IMR-90 (cell line): ENCODE measurements around the gene SCYL2. TPM values are rescaled to one million over a fixed set of nuclear protein-coding genes. Genes with fewer than 3 reads are reported as not detected.

ENCODE experiments used
- ATAC-seq: fragments of 200-7000 bp; cut with Tn5 transposase; 2 replicates; pipeline ENCODE4 v1.9.1; 2020; ENCODE audit warnings: low read depth, mild to moderate bottlenecking, moderate library complexity
- BruUV-seq: library from RNA; stranded (reverse); fragments of 400-500 nt; replicated peaks from 2 replicates; lab custom pipeline; 2021; lab: Mats Ljungman, UMichigan
- CTCF ChIA-PET: fragments of 300-600 bp; formaldehyde crosslinking; extraction: SDS; loops from one replicate; lab custom pipeline; 2021; ENCODE audit warnings: antibody characterized with exemption; lab: Yijun Ruan, JAX
- POLR2A ChIA-PET: fragments of 300-600 bp; sonication (Branson Sonifier 250); formaldehyde crosslinking; loops from one replicate; lab custom pipeline; 2022; ENCODE audit warnings: antibody characterized with exemption; ENCODE audit not compliant: unreplicated experiment; lab: Charles Lee
- DNase-seq: peaks from one replicate; pipeline ENCODE4 v3.0.0; 2013
- H2AFZ ChIP-seq: replicated peaks from 2 replicates; pipeline ENCODE3; 2013; ENCODE audit warnings: low read length, mild to moderate bottlenecking; ENCODE audit not compliant: poor library complexity
- H2AK5ac ChIP-seq: 2 replicates; pipeline ENCODE4 v1.6.1; 2013; ENCODE audit warnings: low read depth, low read length, inconsistent platforms
- H2AK9ac ChIP-seq: replicated peaks from 2 replicates; pipeline ENCODE3; 2013; ENCODE audit warnings: mild to moderate bottlenecking, low read depth, low read length, moderate library complexity; ENCODE audit not compliant: poor library complexity
- H2BK120ac ChIP-seq: 2 replicates; pipeline ENCODE4 v1.6.1; 2013; ENCODE audit warnings: low read depth, low read length, inconsistent platforms
- H2BK15ac ChIP-seq: 3 replicates; pipeline ENCODE4 v1.6.1; 2013; ENCODE audit warnings: low read depth, low read length, inconsistent platforms
- H2BK20ac ChIP-seq: 2 replicates; pipeline ENCODE4 v1.6.1; 2013; ENCODE audit warnings: low read depth, mild to moderate bottlenecking, inconsistent platforms, low read length, moderate library complexity
- H2BK5ac ChIP-seq: 2 replicates; pipeline ENCODE4 v1.6.1; 2013; ENCODE audit warnings: mild to moderate bottlenecking, low read depth, low read length, inconsistent platforms; ENCODE audit not compliant: poor library complexity, severe bottlenecking
- H3K14ac ChIP-seq: replicated peaks from 2 replicates; pipeline ENCODE4 v1.6.1; 2013; ENCODE audit warnings: low read depth, low read length, inconsistent platforms
- H3K18ac ChIP-seq: 2 replicates; pipeline ENCODE4 v1.6.1; 2013; ENCODE audit warnings: low read depth, low read length, control low read depth
- H3K23ac ChIP-seq: 2 replicates; pipeline ENCODE4 v1.6.1; 2013; ENCODE audit warnings: low read depth, low read length, inconsistent platforms
- H3K27ac ChIP-seq: 2 replicates; pipeline ENCODE4 v1.5.1; 2013; ENCODE audit warnings: mild to moderate bottlenecking, control low read depth, low read length; ENCODE audit not compliant: insufficient read depth
- H3K27me3 ChIP-seq: 2 replicates; pipeline ENCODE4 v1.6.1; 2013; ENCODE audit warnings: low read length; ENCODE audit not compliant: control insufficient read depth, insufficient read depth
- H3K36me3 ChIP-seq: 2 replicates; pipeline ENCODE4 v1.6.1; 2013; ENCODE audit warnings: low read length, mixed read lengths; ENCODE audit not compliant: control insufficient read depth, insufficient read depth
- H3K4ac ChIP-seq: 2 replicates; pipeline ENCODE4 v1.6.1; 2013; ENCODE audit warnings: low read depth, low read length, inconsistent platforms
- H3K4me1 ChIP-seq: 2 replicates; pipeline ENCODE4 v1.6.1; 2013; ENCODE audit warnings: low read length, mixed read lengths; ENCODE audit not compliant: control insufficient read depth, insufficient read depth
- H3K4me2 ChIP-seq: 2 replicates; pipeline ENCODE4 v1.6.1; 2013; ENCODE audit warnings: low read depth, mild to moderate bottlenecking, control low read depth, low read length, moderate library complexity
- H3K4me3 ChIP-seq: 2 replicates; pipeline ENCODE4 v1.5.1; 2013; ENCODE audit warnings: low read depth, mild to moderate bottlenecking, control low read depth, low read length, moderate library complexity; ENCODE audit not compliant: insufficient read depth
- H3K56ac ChIP-seq: 2 replicates; pipeline ENCODE4 v1.6.1; 2013; ENCODE audit warnings: low read length, inconsistent platforms; ENCODE audit not compliant: insufficient read depth; ENCODE audit errors: extremely low read depth
- H3K79me1 ChIP-seq, 2 experiments: 2 replicates each; pipeline ENCODE4 v1.6.1; 2013; ENCODE audit warnings: low read length in 2 of 2, inconsistent platforms in 1 of 2, low read depth in 1 of 2
- H3K9ac ChIP-seq: 2 replicates; pipeline ENCODE4 v1.6.1; 2013; ENCODE audit warnings: low read depth, low read length, control low read depth
- H3K9me1 ChIP-seq: 2 replicates; pipeline ENCODE4 v1.6.1; 2013; ENCODE audit warnings: low read length, inconsistent platforms; ENCODE audit not compliant: insufficient read depth
- H3K9me3 ChIP-seq: 2 replicates; pipeline ENCODE4 v1.6.1; 2013; ENCODE audit warnings: low read length; ENCODE audit not compliant: control insufficient read depth, insufficient read depth
- H4K20me1 ChIP-seq: 2 replicates; pipeline ENCODE4 v1.6.1; 2013; ENCODE audit warnings: low read length, inconsistent platforms; ENCODE audit not compliant: insufficient read depth
- H4K5ac ChIP-seq: 2 replicates; pipeline ENCODE4 v1.6.1; 2013; ENCODE audit warnings: mild to moderate bottlenecking, low read depth, low read length, control low read depth
- H4K8ac ChIP-seq, 2 experiments: 2 replicates each; pipeline ENCODE4 v1.6.1; 2013; ENCODE audit warnings: low read depth in 2 of 2, low read length in 2 of 2, control low read depth in 1 of 2, inconsistent platforms in 1 of 2
- H4K91ac ChIP-seq: 2 replicates; pipeline ENCODE4 v1.6.1; 2013; ENCODE audit warnings: low read depth, low read length, inconsistent platforms; ENCODE audit not compliant: insufficient read depth
- BHLHE40 ChIP-seq: fragments of 150-350 bp; IDR thresholded peaks from 2 replicates; pipeline ENCODE4 v1.6.1; 2016; ENCODE audit warnings: mild to moderate bottlenecking, low read depth, low read length
- CEBPB ChIP-seq: IDR thresholded peaks from 2 replicates; pipeline ENCODE4 v1.6.1; 2012; ENCODE audit warnings: low read depth, low read length, improper control_type of control experiment
- CHD1 ChIP-seq: IDR thresholded peaks from 2 replicates; pipeline ENCODE4 v1.6.1; 2012; ENCODE audit warnings: low read depth, low read length, improper control_type of control experiment
- FOS ChIP-seq: fragments of 150-350 bp; IDR thresholded peaks from 2 replicates; pipeline ENCODE4 v1.6.1; 2016; ENCODE audit warnings: low read depth, low read length
- MAFK ChIP-seq: IDR thresholded peaks from 2 replicates; pipeline ENCODE4 v1.6.1; 2012; ENCODE audit warnings: low read depth, low read length, improper control_type of control experiment
- MAZ ChIP-seq: IDR thresholded peaks from 2 replicates; pipeline ENCODE4 v1.6.1; 2012; ENCODE audit warnings: low read depth, mild to moderate bottlenecking, low read length, improper control_type of control experiment, moderate library complexity, borderline replicate concordance
- MXI1 ChIP-seq: IDR thresholded peaks from 2 replicates; pipeline ENCODE4 v1.6.1; 2012; ENCODE audit warnings: low read depth, mild to moderate bottlenecking, low read length, moderate library complexity, borderline replicate concordance
- POLR2A ChIP-seq: IDR thresholded peaks from 2 replicates; pipeline ENCODE4 v1.6.1; 2012; ENCODE audit warnings: mild to moderate bottlenecking, low read depth, low read length
- RAD21 ChIP-seq: IDR thresholded peaks from 2 replicates; pipeline ENCODE4 v1.6.1; 2012; ENCODE audit warnings: low read length, improper control_type of control experiment
- RCOR1 ChIP-seq: IDR thresholded peaks from 2 replicates; pipeline ENCODE4 v1.6.1; 2012; ENCODE audit warnings: mild to moderate bottlenecking, low read length, improper control_type of control experiment; ENCODE audit not compliant: insufficient replicate concordance
- RFX5 ChIP-seq: IDR thresholded peaks from 2 replicates; pipeline ENCODE4 v1.8.0; 2012; ENCODE audit warnings: low read depth, mild to moderate bottlenecking, low read length, moderate library complexity
- SMC3 ChIP-seq: fragments of 150-350 bp; IDR thresholded peaks from 2 replicates; pipeline ENCODE4 v1.6.1; 2016; ENCODE audit warnings: low read depth, mild to moderate bottlenecking, antibody characterized with exemption, low read length, moderate library complexity
- USF2 ChIP-seq: fragments of 150-350 bp; IDR thresholded peaks from 2 replicates; pipeline ENCODE4 v1.6.1; 2017; ENCODE audit warnings: mild to moderate bottlenecking, antibody characterized with exemption, low read length, low read depth
- dilution Hi-C: fragments of 300-500 bp; cut with HindIII; formaldehyde crosslinking; loops from one replicate; pipeline ENCODE4 v1.14.3; 2018; ENCODE audit warnings: low sequenced_read_pairs; ENCODE audit not compliant: unreplicated experiment
- in situ Hi-C: fragments of 300-500 bp; cut with MboI; formaldehyde crosslinking; loops from 3 replicates; pipeline ENCODE4 v1.14.3; 2019; ENCODE audit warnings: low sequenced_read_pairs, inconsistent platforms, mixed read lengths
- intact Hi-C: fragments of 100-400 bp; cut with micrococcal nuclease; formaldehyde crosslinking; loops from 2 replicates; pipeline ENCODE4 v1.10.0; 2022
- polyA plus RNA-seq, 3 experiments: library from polyadenylated mRNA; depleted of rRNA; stranded (reverse); fragments of >200 nt; gene quantifications; 2 replicates each; pipeline ENCODE4 v1.2.3, GENCODE V29; 2012; ENCODE audit warnings: low replicate concordance in 1 of 3
- total RNA-seq: library from RNA; depleted of rRNA; stranded (reverse); fragments of >200 nt; gene quantifications from 2 replicates; pipeline ENCODE4 v1.2.3, GENCODE V29; 2012
- TF ChIP-seq, protein P1 (sequence below): fragments of 150-350 bp; IDR thresholded peaks from 2 replicates; pipeline ENCODE4 v1.6.1; 2016; ENCODE audit warnings: low read depth, mild to moderate bottlenecking, low read length, moderate library complexity, borderline replicate concordance

Gene SCYL2
- total and polyA plus RNA-seq, 2 of the 4 experiments (the other 2 are of a cell fraction), result 15.3 to 52.0 TPM

GRCh38 chr12:100337727-100338126 lies 70.8 kb downstream of the SCYL2 start:
- H3K23ac ChIP-seq, result no peak overlapping the region
- H3K27ac ChIP-seq, result no peak overlapping the region
- peaks cover 16% of the 10 kb centered on the region for H3K36me3 ChIP-seq
- H3K79me1 ChIP-seq, result no peaks in the 10 kb centered on the region; a peak in 1 of 4 replicates
- H2BK15ac ChIP-seq, result no peak overlapping the region
- no peak overlapping the region for H4K5ac ChIP-seq
- H3K18ac ChIP-seq, result no peak overlapping the region
- no peak overlapping the region for H3K4me2 ChIP-seq
- H2BK5ac ChIP-seq, result no peak overlapping the region
- H3K56ac ChIP-seq, result no peak overlapping the region
- BruUV-seq, result no TSS peak
- no peak overlapping the region for H4K91ac ChIP-seq
- no peak for TF ChIP-seq BHLHE40
- TF ChIP-seq RFX5, result no peak
- no peak for TF ChIP-seq MXI1
- TF ChIP-seq, protein P1, sequence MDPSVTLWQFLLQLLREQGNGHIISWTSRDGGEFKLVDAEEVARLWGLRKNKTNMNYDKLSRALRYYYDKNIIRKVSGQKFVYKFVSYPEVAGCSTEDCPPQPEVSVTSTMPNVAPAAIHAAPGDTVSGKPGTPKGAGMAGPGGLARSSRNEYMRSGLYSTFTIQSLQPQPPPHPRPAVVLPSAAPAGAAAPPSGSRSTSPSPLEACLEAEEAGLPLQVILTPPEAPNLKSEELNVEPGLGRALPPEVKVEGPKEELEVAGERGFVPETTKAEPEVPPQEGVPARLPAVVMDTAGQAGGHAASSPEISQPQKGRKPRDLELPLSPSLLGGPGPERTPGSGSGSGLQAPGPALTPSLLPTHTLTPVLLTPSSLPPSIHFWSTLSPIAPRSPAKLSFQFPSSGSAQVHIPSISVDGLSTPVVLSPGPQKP, result no peak
- no peak for TF ChIP-seq CHD1
- no peak for TF ChIP-seq SMC3
- no peak for TF ChIP-seq USF2
- no peak for TF ChIP-seq CEBPB
- TF ChIP-seq RCOR1, result no peak
- TF ChIP-seq POLR2A, result no peak
- no peak for TF ChIP-seq MAZ
- TF ChIP-seq MAFK, result no peak
- TF ChIP-seq FOS, result no peak
- TF ChIP-seq RAD21, result no peak
- H3K9ac ChIP-seq, result no peak overlapping the region
- no peak overlapping the region for H2BK20ac ChIP-seq
- H2AFZ ChIP-seq, result no peak overlapping the region
- no peaks in the 10 kb centered on the region for H4K20me1 ChIP-seq
- DNase-seq (no peak), ATAC-seq (no peak)
- no peaks in the 10 kb centered on the region for H3K4me1 ChIP-seq
- in situ Hi-C loops, result no loop called here
- H3K14ac ChIP-seq, result no peak overlapping the region
- H3K9me1 ChIP-seq, result no peaks in the 10 kb centered on the region
- H2AK5ac ChIP-seq, result no peak overlapping the region
- intact Hi-C loops, result no loop called here
- ChIA-PET CTCF (interaction anchor here (0.6 kb wide), 2 partner anchors 215 to 821 kb away, joined by 3 to 4 read pairs; no protein-coding TSS in a partner anchor), POLR2A (no interaction called here)
- no peak overlapping the region for H2AK9ac ChIP-seq
- no peaks in the 10 kb centered on the region for H3K9me3 ChIP-seq
- dilution Hi-C loops, result no loop called here
- H4K8ac ChIP-seq, result no peak overlapping the region
- no peak overlapping the region for H3K4ac ChIP-seq
- no peaks in the 10 kb centered on the region for H3K27me3 ChIP-seq
- H3K4me3 ChIP-seq, result no peak overlapping the region
- no peak overlapping the region for H2BK120ac ChIP-seq
